Memory B cell (primary cell): Measurements from ENCODE around the gene CALHM4.

Experiments
- ATAC-seq: fragments of 150-1000 bp; cut with Tn5 transposase; 2 replicates; pipeline ENCODE4 v1.10.0; 2021; ENCODE audit warnings: low read depth, mild to moderate bottlenecking, moderate library complexity
- DNase-seq, 2 donors: peaks; one replicate each; pipeline ENCODE4 v3.0.0; 2022; ENCODE audit warnings: low spot score in 2 of 2
- H3K27ac Mint-ChIP-seq: one replicate; pipeline ENCODE4 v1.8.0; 2022; ENCODE audit warnings: mild to moderate bottlenecking, moderate library complexity, mixed read lengths
- H3K27me3 Mint-ChIP-seq: one replicate; pipeline ENCODE4 v1.8.0; 2022; ENCODE audit warnings: mixed read lengths
- H3K36me3 Mint-ChIP-seq: one replicate; pipeline ENCODE4 v1.8.0; 2022; ENCODE audit warnings: mild to moderate bottlenecking, mixed read lengths
- H3K4me1 Mint-ChIP-seq: one replicate; pipeline ENCODE4 v1.8.0; 2022; ENCODE audit warnings: mixed read lengths
- H3K4me3 Mint-ChIP-seq: one replicate; pipeline ENCODE4 v1.8.0; 2022; ENCODE audit warnings: mild to moderate bottlenecking, moderate library complexity, mixed read lengths
- H3K9me3 Mint-ChIP-seq: one replicate; pipeline ENCODE4 v1.8.0; 2022; ENCODE audit warnings: mixed read lengths

The CALHM4 gene, protein sequence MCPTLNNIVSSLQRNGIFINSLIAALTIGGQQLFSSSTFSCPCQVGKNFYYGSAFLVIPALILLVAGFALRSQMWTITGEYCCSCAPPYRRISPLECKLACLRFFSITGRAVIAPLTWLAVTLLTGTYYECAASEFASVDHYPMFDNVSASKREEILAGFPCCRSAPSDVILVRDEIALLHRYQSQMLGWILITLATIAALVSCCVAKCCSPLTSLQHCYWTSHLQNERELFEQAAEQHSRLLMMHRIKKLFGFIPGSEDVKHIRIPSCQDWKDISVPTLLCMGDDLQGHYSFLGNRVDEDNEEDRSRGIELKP

DNA sequence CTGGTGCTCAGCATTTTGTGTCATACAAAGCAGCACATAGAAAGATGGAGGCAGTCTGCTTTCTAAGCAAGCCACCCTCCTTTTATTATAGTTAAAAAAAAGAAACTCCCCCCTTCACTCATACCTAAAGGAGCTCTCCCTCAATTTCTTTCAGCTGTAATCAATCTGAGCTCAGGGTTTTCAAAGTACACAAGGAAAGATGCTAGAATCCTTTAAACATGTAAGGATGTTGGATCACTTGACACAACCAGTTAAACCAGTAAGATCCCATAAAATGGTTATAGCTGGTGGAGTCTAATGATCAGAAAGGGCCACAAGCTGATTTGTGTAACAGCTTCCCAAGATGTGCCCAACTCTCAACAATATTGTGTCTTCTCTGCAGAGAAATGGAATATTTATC lies at the start of gene CALHM4:
Gene CALHM4, plus strand, starts transcription at position 301 of the 400 bp plus-strand sequence. Its CDS starts 43 bp downstream, at position 344.
- H3K27me3 Mint-ChIP-seq = no peaks in the 10 kb centered on the region
- H3K4me1 Mint-ChIP-seq = no peaks in the 10 kb centered on the region
- H3K27ac Mint-ChIP-seq = no peak within 1 kb of the TSS
- ATAC-seq (no peak), DNase-seq (no peak)
- H3K9me3 Mint-ChIP-seq = no peaks in the 10 kb centered on the region
- no peaks in the 10 kb centered on the region for H3K36me3 Mint-ChIP-seq
- no peak within 1 kb of the TSS for H3K4me3 Mint-ChIP-seq

DNA sequence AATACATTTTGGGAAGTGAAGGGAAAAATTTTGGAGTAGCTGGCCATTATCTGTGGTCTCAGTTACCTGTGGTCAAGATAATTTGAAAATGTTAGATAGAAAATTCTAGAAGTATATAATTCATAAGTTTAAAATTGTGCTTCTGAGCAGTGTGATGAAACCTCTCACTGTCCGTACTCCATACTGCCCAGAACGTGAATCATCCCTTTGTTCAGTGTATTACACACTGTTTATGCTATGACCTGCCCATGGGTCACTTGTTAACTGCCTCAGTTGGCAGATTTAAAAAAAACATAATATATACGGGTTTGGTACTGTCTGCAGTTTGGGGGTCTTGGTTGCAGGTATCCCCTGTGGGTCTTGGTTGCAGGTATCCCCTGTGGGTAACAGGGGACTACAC lies 46.2 kb upstream of the CALHM4 start:
- Mint-ChIP-seq H3K4me3 (no peak overlapping the region), H3K9me3 (peaks cover 10% of the 10 kb centered on the region), H3K27me3 (no peaks in the 10 kb centered on the region), H3K4me1 (peaks cover 16% of the 10 kb centered on the region), H3K36me3 (peaks cover 4% of the 10 kb centered on the region), H3K27ac (no peak overlapping the region)
- no peak for DNase-seq
- no peak for ATAC-seq

DNA sequence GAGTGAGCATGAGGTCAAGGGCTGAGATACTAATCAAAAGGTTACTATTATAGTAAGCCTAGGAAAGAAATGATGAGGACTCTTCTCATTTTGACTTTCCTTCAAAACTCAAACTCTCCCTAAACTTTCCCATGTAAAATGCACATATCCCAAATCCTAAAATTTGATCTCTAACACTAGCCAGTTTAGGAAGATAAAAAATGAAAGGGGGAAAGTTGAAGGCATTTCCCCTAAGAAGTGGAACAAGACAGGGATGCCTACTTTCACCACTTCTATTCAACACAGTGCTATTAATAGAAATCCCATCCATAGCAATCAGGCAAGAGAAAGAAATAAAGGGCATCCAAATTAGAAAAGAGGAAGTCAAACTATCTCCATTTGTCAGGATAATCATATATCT lies 45.0 kb upstream of the CALHM4 start:
- no peak for ATAC-seq
- Mint-ChIP-seq H3K9me3 (peaks cover 9% of the 10 kb centered on the region), H3K27me3 (no peaks in the 10 kb centered on the region)

DNA sequence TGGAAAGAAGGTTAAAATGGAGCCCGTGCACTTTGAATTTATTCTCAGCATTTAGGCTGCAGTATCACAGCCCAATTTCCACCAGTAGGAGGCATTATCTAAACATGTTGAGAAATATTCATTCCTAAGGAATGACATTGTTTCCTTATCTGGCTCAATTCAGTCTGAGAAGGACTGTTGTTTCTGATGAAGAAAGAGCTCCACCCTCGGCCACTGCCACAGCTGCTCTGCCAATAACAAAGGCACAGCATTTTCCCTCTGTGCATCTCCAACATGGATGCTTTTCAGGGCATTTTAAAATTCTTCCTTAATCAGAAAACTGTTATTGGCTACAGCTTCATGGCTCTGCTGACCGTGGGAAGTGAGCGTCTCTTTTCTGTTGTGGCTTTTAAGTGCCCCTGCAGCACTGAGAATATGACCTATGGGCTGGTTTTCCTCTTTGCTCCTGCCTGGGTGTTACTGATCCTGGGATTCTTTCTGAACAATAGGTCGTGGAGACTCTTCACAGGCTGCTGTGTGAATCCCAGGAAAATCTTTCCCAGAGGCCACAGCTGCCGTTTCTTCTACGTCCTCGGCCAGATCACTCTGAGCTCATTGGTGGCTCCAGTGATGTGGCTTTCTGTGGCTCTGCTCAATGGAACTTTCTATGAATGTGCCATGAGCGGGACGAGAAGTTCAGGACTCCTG lies 42.0 kb upstream of the CALHM4 start, which contains the start of gene CALHM5:
Gene CALHM5, plus strand, starts transcription at position 216 of the 687 bp plus-strand sequence. Its CDS starts 58 bp downstream, at position 274.
- H3K36me3 Mint-ChIP-seq = no peaks in the 10 kb centered on the region
- peaks cover 10% of the 10 kb centered on the region for H3K4me1 Mint-ChIP-seq
- no peaks in the 10 kb centered on the region for H3K27me3 Mint-ChIP-seq
- DNase-seq = no peak
- peaks cover 6% of the 10 kb centered on the region for H3K9me3 Mint-ChIP-seq
- no peak within 1 kb of the TSS for H3K27ac Mint-ChIP-seq
- no peak for ATAC-seq
- H3K4me3 Mint-ChIP-seq = no peak within 1 kb of the TSS

More for the DNA sequence above, 45.0 kb upstream of the CALHM4 start:
- no peak overlapping the region for H3K4me3 Mint-ChIP-seq
- no peak overlapping the region for H3K27ac Mint-ChIP-seq
- H3K4me1 Mint-ChIP-seq = peaks cover 16% of the 10 kb centered on the region
- H3K36me3 Mint-ChIP-seq = peaks cover 4% of the 10 kb centered on the region
- DNase-seq = no peak

DNA sequence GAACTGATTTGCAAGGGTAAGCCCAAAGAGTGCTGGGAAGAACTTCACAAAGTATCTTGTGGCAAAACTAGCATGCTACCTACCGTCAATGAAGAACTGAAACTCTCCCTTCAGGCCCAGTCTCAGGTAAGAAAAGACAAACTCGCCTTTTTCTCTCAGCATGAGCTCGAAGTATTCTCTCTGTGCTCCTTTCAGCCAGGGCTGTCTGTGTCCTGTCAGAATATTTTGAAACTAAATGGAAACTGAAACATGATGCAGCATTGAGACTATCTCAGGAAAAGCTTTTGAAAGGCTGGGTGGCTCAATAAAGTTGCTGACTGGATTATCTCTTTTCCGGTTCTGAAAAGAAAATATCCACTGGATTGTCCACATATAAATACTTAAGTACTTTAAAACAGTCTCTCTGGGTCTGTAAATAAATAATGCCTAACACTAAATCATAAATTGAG lies 41.4 kb upstream of the CALHM4 start:
- H3K4me3 Mint-ChIP-seq = no peak overlapping the region
- no peaks in the 10 kb centered on the region for H3K27me3 Mint-ChIP-seq
- H3K4me1 Mint-ChIP-seq = peaks cover 10% of the 10 kb centered on the region
- DNase-seq (no peak), ATAC-seq (peak; percentile 49)
- peaks cover 6% of the 10 kb centered on the region for H3K9me3 Mint-ChIP-seq
- H3K36me3 Mint-ChIP-seq = no peaks in the 10 kb centered on the region
- no peak overlapping the region for H3K27ac Mint-ChIP-seq

DNA sequence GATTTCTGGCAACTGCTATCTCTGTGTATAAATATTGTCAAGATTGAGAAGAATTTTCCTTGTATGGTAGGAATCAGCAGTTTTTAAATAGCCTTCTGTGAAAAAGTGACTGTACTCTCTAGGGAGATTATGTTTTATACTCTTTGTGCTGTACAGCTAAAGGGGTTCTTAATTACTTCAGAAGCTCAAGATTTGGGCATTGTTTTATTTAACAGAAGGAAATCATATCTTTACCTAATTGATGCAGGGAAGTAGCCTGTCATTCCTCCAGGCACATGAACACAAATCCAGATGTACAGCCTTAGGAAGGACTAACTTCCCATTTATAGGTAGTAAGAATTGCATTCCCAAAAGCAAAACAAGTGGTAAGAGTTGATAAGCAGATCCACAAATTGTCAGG lies 40.8 kb upstream of the CALHM4 start:
- no peak for DNase-seq
- Mint-ChIP-seq H3K27me3 (no peaks in the 10 kb centered on the region), H3K36me3 (no peaks in the 10 kb centered on the region), H3K9me3 (peaks cover 6% of the 10 kb centered on the region), H3K4me3 (no peak overlapping the region), H3K27ac (no peak overlapping the region), H3K4me1 (peaks cover 10% of the 10 kb centered on the region)
- ATAC-seq = no peak

DNA sequence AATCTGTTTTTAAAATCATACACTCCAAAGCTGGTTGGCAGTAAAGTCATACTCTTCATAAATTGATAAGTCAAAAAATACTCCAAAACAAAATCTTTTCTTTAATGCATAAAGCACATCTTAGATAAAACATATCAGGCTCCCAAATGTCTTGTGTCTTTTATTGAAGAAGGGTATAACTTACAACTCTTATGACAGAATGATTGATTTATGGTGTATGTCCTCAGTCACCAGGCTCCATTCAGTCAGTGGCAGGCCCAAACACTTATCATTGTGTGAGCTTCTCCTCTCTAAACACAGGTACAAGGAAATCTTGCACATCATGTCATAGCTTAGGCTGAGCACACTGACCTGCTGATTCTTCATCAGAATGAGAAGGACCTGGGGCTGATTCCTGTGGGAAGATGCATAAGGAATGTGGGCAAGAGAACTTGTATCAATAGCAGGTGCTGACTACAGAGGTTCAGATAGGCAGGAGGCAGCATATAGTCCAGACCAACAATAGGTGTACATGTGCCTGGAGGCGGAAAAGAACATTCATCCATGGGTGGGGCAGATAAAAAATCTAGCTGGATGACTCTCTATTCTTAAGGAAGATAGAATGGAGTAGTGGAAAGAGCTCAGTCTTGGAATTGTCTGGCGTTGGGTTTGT lies 40.2 kb upstream of the CALHM4 start:
- no peaks in the 10 kb centered on the region for H3K27me3 Mint-ChIP-seq
- no peak for ATAC-seq
- peaks cover 3% of the 10 kb centered on the region for H3K9me3 Mint-ChIP-seq
- H3K27ac Mint-ChIP-seq = no peak overlapping the region
- no peak overlapping the region for H3K4me3 Mint-ChIP-seq
- DNase-seq = no peak
- peaks cover 10% of the 10 kb centered on the region for H3K4me1 Mint-ChIP-seq
- H3K36me3 Mint-ChIP-seq = no peaks in the 10 kb centered on the region

DNA sequence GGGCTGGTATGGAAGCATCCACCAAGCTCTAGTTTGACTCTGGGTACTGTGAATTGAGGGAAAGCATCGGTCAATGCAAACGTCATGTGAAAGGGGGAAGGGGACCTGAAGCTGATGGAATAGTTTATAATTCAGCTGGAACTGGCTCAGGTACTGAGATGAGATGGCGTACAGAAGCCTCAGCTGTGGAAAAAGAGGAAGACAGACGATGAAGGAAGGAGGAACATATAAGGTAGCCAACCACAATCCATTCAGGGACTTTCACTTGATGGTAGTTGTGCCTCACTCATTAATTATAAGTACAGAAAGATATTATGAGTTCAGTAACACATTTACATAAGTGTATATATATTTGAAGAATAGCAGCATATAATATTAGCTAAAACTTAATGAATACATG lies 39.4 kb upstream of the CALHM4 start:
- DNase-seq (no peak), ATAC-seq (no peak)
- H3K27ac Mint-ChIP-seq = no peak overlapping the region
- peaks cover 3% of the 10 kb centered on the region for H3K9me3 Mint-ChIP-seq
- H3K4me1 Mint-ChIP-seq = peaks cover 10% of the 10 kb centered on the region
- no peaks in the 10 kb centered on the region for H3K27me3 Mint-ChIP-seq
- H3K4me3 Mint-ChIP-seq = no peak overlapping the region
- H3K36me3 Mint-ChIP-seq = no peaks in the 10 kb centered on the region

DNA sequence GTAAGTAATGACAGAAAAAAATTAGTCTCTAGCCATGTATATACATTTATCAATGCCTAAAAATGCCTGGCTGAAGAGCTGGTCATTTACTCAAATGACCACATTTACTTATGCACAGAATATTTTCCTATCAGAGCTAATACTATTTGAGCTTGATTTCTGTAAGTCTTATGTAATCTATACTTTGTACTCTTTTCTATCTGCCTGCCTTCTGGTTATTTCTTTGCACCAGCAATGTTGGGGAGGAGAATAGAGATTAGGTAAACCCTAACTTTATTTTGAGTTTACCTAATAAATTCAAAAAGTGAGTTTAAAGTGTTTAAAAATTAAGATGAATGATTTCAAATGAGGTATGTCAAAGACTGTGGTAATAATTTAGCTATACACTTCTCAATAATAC lies 38.4 kb upstream of the CALHM4 start:
- Mint-ChIP-seq H3K9me3 (no peaks in the 10 kb centered on the region), H3K27me3 (no peaks in the 10 kb centered on the region), H3K36me3 (no peaks in the 10 kb centered on the region), H3K4me3 (no peak overlapping the region), H3K27ac (no peak overlapping the region), H3K4me1 (peaks cover 10% of the 10 kb centered on the region)
- ATAC-seq = no peak
- no peak for DNase-seq

DNA sequence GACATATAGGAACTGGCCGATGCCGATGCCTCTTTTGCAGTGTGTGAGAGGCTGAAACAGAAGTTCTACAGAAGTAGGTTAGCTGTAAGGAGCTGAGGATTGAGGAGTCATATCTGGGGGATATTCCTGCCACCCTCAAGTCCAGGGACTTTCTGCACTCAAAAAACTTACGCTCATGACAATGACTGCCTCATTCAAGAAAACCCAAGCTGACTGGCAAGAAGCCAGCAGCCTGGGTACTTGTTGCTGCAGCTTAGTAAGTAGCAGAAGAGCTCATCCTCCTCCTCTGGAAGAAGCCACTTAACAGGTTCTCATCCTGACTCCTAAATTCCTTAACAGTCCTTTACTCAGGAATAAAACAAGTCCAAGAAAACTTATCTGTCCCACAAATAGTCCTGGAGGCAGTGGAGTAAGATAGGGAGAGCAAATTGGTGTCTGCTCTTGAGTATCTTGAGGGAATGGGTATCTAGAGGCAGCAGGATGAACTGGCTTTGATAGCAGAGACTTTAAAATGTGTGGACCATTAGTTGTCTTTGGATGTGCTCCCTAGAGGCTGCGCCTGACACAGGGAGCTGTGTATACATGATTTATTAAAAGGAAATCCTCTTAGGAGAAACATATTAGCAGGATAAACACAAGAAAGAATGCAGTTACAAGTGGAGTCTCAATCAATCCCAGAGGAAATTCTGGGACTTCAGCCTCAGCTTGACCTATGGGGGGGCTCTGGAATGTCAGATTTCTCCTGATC lies 34.8 kb upstream of the CALHM4 start:
- H3K27ac Mint-ChIP-seq = no peak overlapping the region
- H3K4me1 Mint-ChIP-seq = peaks cover 3% of the 10 kb centered on the region
- H3K9me3 Mint-ChIP-seq = no peaks in the 10 kb centered on the region
- DNase-seq (no peak), ATAC-seq (no peak)
- no peaks in the 10 kb centered on the region for H3K27me3 Mint-ChIP-seq
- H3K36me3 Mint-ChIP-seq = no peaks in the 10 kb centered on the region
- no peak overlapping the region for H3K4me3 Mint-ChIP-seq

DNA sequence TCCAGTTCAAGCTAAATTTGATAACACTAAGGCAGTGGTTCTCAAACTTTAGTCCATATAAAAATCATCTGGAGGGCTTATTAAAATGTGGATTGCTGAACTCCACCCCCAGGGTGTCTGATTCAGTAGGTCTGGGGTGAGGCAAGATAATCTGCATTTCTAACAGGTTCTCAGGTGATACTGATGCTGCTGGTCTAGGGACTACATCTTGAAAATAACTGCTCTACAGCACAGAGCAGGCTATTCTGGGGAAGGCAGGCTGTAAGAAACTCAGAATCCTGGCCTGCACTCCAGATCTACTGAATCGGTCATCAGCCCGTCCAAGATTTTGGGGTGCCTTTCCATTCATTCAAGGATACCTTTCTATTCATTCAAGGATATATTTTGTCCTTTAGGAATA lies 30.7 kb upstream of the CALHM4 start:
- H3K4me3 Mint-ChIP-seq = no peak overlapping the region
- no peaks in the 10 kb centered on the region for H3K27me3 Mint-ChIP-seq
- ATAC-seq = no peak
- H3K4me1 Mint-ChIP-seq = no peaks in the 10 kb centered on the region
- no peaks in the 10 kb centered on the region for H3K9me3 Mint-ChIP-seq
- no peaks in the 10 kb centered on the region for H3K36me3 Mint-ChIP-seq
- no peak for DNase-seq
- no peak overlapping the region for H3K27ac Mint-ChIP-seq

DNA sequence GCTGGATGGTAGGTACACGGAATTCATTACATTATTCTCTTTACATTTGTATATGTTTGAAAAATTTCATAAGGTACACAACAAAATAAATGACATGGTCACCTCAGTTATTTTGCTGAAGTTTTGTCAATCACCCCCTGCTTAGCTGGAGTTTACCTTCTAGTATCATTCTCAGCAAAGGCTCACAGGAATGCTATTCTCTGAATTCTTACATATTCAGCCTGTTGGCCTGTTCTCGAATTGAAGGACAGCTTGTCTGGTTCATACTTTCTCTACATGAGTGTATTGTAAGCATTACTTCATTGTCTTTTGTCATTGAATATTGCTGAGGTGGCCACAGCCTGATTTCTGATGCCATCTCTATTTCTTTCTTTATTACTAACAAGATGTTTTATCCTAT lies 29.3 kb upstream of the CALHM4 start:
- Mint-ChIP-seq H3K27ac (no peak overlapping the region), H3K36me3 (no peaks in the 10 kb centered on the region), H3K4me3 (no peak overlapping the region), H3K27me3 (no peaks in the 10 kb centered on the region), H3K4me1 (no peaks in the 10 kb centered on the region), H3K9me3 (no peaks in the 10 kb centered on the region)
- DNase-seq = no peak
- no peak for ATAC-seq

DNA sequence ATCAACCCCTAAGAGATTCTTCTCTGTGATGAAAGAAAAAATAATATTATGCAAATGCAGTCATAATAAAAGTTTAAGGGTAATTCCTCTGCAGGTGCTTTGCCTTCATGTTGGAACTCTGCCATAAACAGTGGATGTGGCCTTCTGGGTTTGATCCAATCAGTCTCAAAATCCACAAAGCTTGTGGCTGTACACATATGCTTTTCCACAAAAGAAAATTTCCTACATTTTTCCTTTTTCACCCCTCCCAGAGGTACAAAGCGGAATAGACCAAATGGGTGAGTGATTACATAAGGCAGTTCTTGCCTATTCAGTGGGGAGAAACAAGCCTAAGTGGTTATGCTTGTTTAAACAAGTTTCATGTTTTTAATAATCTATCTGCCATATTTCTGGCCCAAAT lies 25.4 kb upstream of the CALHM4 start:
- Mint-ChIP-seq H3K4me3 (no peak overlapping the region), H3K4me1 (peaks cover 7% of the 10 kb centered on the region), H3K9me3 (no peaks in the 10 kb centered on the region), H3K27ac (no peak overlapping the region), H3K36me3 (no peaks in the 10 kb centered on the region), H3K27me3 (no peaks in the 10 kb centered on the region)
- DNase-seq (no peak), ATAC-seq (no peak)

DNA sequence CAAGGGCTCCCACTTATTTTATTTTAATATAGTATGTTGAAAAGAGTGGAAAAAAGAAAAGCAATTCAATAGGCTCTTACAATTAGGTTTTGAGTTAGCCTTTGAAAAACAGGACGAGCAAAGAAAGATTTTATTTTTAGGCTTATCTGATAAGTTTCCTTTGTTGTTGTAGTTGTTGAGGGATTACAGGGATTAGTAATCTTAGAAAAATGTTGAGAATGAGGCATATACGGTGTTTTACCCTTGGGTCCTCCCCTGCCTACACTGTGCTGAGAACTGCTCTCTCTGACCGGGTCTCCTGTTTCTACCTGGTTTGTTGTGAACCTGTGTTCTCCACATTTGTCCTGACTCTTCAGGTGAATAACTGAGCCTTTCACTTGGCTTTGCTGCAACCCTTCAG lies 24.8 kb upstream of the CALHM4 start:
- no peak overlapping the region for H3K27ac Mint-ChIP-seq
- no peaks in the 10 kb centered on the region for H3K9me3 Mint-ChIP-seq
- no peak for ATAC-seq
- H3K4me1 Mint-ChIP-seq = peaks cover 7% of the 10 kb centered on the region
- H3K27me3 Mint-ChIP-seq = no peaks in the 10 kb centered on the region
- DNase-seq = no peak
- H3K36me3 Mint-ChIP-seq = no peaks in the 10 kb centered on the region
- no peak overlapping the region for H3K4me3 Mint-ChIP-seq
